Stimulated activated CD4-positive, alpha-beta T cell treated with anti-CD3 and anti-CD28 coated beads, Interleukin-2, amount 100 ng/mL, for 48 hours (primary cell): ENCODE measurements around the gene COL15A1.

ENCODE experiments used
- DNase-seq, 2 donors: peaks; one replicate each; pipeline ENCODE4 v3.0.0-alpha.2; 2020

The COL15A1 gene

GRCh38 chr9:98950262-98950661 lies 6.6 kb downstream of the COL15A1 start:
- no peak for DNase-seq

- DNase-seq, result no peak
These were observed 8.3 kb downstream of the COL15A1 start for GRCh38 chr9:98951967-98952366.

DNA sequence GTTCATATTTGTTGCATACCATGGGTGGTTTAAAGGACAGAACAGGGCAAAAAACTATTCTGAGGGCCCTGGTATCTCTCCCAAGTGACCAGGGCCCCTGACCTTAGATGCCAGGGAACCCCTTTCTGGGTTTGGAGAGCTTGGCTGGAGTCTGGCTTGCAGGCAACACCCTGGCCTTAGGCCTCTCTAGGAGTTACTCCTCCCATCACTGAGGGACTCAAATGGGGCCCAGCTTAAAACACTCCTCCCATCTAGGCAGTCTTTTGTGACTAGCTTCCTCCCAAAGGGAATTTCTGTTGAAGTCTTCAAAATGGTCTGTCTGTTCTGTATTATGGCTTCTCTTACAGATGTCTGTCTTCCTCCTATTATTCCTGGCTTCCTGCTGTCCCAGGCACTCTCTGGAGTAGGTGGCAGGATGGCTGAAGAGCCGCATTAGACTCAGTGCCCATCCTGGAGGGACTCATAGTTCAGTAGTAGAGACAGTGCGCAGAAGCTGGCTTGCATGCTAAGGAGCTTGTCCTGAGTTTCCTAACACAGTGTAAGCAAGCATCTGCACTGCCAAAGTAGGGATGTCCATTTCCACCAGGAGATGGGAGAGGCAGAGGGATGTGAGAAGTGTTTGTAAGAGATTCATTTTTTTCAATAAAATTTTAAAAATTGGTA lies 10.0 kb downstream of the COL15A1 start:
- DNase-seq, result no peak

DNA sequence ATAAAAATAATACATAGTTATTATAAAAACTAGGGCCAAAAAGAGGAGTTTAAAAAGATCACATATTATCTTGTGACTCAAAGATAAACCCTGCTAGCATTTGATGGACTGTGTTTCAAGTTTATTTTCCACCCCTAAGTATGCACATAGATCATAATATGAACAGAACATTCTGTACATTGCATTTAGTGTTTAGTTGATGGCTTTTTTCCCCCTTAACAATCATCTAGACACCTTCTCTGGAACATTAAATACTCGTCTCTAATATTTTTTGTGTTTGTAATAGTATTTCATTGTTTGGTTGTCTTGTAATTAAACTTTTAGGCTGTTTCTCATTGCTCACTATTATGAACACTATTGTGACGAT lies 10.5 kb downstream of the COL15A1 start:
- DNase-seq, result no peak

DNA sequence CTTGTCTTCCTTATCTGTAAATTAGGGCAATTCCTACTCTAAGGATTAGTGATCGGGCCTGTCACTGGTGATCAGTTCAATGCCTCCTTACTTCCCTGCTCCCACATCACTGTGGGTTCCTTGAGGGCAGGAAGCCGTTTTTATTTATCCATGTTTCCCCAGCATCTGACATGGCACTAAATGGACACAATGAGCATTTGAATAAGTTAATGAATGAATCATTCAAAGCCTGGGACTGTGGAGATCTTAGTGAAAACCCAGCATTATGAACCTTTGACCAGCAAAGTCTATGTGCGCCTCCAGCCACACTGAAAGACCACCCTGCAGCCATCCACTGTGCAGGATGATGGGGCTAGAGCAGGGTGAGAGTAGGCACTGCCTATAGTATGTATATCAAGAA lies 11.6 kb downstream of the COL15A1 start:
- no peak for DNase-seq

- no peak for DNase-seq
These were observed 14.1 kb downstream of the COL15A1 start for GRCh38 chr9:98957826-98958225.

GRCh38 chr9:98958271-98958984 lies 14.7 kb downstream of the COL15A1 start:
- DNase-seq, result no peak

GRCh38 chr9:98960409-98960808 lies 16.7 kb downstream of the COL15A1 start:
- DNase-seq, result no peak

GRCh38 chr9:98961513-98962180 lies 17.9 kb downstream of the COL15A1 start:
- DNase-seq, result no peak

- DNase-seq, result no peak
These were observed 18.5 kb downstream of the COL15A1 start for GRCh38 chr9:98962181-98962560.

GRCh38 chr9:98962861-98963260 lies 19.2 kb downstream of the COL15A1 start:
- DNase-seq, result no peak

DNA sequence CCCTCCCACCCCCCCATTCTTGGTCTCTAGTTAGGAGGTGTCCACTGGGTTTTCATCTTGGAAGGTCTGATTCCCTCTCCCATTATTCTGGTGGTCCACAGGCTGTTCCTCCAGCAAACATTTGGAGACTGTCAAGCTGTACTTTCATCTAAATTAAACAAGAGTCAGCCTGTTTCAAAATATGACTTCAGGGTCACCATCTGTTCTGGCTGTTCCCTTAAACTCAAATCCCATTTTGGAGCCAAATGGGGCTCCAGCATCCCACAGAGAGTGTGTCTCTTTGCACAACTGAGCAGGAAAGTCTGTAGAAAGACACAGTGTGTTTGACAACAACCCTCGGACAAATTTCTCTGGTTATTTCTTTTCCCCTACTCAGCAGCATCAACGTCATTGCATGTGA lies 20.5 kb downstream of the COL15A1 start:
- no peak for DNase-seq

DNA sequence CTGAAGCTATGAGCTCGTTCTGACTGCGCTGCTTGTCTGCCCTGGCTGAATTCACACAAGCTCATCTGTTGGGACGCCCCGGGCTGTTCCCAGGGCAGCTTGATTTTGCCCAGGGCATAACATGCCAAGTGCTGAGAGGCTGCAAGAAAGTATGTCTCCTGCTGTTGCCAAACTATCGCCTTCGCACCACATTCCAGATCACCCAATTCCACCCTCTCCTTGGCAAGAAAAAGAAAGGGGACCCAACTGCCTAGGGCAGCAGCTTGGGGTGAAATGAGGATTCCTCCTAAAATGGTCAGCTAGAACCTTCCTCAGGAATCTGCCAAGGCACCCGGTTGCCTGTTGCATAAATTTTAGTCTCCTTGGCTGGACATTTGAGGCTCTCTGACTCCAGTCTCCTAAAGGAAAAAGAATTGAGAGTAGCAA lies 21.2 kb downstream of the COL15A1 start:
- DNase-seq, result no peak

- DNase-seq, result no peak
These were observed 23.0 kb downstream of the COL15A1 start for GRCh38 chr9:98966676-98967075.

GRCh38 chr9:98967257-98967656 lies 23.6 kb downstream of the COL15A1 start:
- no peak for DNase-seq

DNA sequence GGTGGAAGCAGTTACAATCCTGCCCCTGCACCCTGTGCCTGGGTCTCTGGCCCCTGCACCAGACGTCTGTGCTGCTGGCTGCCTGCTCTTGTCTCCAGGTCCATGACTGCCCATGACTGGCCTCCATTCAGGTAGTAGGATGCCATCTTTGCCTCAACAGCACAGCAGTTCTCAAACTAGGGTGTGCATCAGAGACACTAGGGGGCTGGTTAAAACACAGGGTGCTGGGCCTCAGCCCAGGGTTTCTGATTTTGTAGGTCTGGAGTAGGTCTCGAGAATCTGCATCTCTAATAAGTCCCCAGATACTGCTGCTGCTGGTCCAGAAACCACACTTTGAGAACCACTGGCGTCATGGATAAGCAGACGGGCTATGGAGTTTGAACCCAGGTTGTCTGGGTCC lies 24.0 kb downstream of the COL15A1 start:
- DNase-seq, result no peak

- no peak for DNase-seq
These were observed 25.1 kb downstream of the COL15A1 start for GRCh38 chr9:98968601-98969337.

DNA sequence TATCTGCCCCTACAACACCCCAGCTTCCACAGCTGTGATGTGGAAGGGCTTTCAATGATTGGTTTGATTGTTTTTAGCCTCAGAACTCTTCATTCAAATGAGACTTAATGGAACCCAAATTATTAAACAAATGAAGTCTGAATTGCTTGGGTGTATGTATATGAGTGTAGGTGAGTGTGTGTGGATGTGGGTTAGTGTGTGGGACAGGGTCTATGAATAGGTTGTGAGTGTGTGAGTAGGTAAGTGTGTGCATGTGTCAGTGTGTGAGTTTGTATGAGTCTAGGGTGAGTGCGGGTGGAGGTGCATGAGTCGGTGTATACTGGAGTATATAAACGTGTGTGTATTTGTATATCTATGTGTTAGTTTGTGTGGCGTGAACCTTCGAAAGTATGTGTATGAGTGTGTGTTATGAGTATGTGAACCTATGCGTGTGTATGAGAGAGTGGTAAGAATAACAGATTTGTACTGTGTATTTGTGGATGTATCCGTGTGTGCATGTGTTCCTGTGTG lies 26.9 kb downstream of the COL15A1 start:
- DNase-seq, result no peak

DNA sequence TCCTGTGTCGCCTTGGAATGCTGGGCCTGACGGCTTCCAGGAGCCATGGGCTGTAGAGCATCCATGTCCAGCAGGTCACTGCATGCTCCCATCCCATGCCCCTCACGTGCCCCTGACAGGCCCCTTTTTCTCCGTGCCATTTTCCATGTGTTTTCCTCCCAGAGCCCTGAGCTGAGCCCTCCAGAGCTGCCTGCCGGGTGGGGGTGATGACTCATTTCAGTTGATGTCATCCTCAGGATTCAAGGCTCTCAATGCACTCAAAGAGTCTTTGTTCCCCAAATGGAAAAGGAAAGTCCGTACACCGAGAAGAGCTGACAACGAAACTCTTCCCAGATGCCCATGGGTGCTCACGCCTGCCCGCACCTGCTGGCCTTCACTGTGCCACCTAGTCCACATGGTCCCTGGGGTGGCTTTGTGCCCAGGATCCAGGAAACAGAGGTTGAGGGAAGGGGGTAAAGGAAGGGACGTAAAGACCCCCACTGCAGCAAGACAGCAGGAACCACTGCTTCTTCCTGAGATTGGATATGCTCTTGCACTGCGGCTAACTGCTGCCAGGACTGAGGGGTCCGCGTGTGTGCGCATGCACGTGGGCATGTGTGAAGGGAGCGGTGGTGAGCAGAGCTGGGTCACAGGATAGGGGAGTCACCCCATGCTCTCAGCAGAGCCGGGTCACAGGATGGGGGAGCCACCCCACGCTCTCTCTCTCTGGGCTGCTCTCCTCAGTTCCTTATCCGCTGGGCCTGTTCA lies 27.6 kb downstream of the COL15A1 start:
- no peak for DNase-seq

- DNase-seq, result no peak
These were observed 28.2 kb downstream of the COL15A1 start for GRCh38 chr9:98971915-98972223.

DNA sequence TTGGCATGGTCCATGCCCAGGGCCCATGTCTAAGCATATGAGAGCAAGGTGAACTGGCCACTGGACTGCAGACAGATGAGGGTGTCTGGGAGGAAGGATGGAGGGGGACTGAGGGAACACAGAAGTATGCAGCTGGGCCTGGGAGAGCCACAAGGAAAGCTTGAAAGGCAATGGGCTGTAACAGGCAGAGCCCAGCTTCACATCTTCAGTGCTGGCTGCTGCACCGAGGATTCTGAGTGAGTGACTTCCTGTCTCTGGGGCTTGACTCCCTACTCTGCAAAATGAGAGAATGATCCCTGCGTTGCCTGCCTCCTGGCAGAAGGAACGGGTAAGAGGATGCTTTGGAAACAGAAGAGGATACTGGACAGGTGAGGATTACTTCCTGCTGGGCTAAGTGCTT lies 29.0 kb downstream of the COL15A1 start:
- DNase-seq, result no peak

DNA sequence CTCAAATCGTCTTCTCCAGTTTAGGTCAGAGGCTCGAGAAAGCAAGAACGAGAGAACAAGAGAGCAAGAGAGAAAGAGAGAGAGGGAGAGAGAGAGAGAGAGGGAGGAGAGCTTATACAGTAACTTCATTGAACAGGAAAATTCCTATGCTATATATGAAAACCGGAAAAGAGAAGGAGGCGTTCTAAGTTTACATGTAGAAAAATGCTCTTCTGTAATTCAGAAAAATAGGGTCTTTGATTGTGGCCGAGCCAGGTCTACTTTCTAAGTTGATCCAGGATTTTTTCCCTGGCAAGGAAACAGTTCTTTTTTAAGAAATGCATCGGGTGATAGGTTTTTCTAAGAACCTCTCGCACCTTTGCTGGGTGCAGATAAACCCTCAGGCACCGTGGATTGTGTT lies 29.5 kb downstream of the COL15A1 start:
- no peak for DNase-seq

DNA sequence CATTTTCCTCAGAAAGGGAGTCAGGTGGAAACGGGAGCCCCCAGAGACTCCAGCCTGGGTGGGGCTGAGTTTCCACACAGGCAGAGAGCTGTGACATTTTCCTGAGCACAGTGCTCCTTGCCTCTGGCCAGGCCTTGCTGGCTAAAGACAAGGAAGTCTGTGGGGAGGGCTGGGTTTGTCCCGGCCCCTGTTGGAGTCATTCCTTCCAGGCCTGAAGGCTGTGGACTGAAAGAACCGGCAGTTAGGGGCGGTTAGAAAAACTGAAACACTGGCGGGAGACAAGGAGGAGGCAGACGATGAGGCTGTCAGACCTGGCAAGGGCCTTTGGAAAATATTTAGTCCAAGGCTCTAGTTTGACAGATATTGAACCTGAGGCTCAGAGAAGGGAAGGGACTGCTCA lies 29.9 kb downstream of the COL15A1 start:
- DNase-seq, result no peak
